Activated gamma-delta T cell (primary cell): ENCODE results near the gene FAM83F.

ENCODE experiments used
- DNase-seq: peaks from one replicate; lab custom pipeline; 2025; lab: John Stamatoyannopoulos, UW

FAM83F gene

DNA sequence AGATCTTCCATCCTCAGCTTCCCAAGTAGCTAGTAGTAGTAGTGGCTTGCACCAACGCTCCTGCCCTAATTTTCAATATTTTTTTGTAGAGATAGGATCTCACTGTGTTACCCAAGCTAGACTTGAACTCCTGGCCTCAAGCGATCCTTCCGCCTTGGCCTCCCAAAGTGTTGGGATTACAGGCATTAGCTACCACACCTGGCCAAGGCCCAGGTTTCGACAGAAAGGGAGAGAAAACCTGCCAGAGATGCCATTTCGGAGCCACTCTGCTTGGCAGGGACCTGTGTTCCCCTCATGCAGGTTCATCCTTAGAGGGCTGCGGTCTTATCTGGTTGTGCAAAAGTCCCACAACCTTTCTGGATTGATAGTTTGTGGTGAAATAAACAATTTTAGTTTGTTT is 41.4 kb downstream of the FAM83F start:
- no peak for DNase-seq

DNA sequence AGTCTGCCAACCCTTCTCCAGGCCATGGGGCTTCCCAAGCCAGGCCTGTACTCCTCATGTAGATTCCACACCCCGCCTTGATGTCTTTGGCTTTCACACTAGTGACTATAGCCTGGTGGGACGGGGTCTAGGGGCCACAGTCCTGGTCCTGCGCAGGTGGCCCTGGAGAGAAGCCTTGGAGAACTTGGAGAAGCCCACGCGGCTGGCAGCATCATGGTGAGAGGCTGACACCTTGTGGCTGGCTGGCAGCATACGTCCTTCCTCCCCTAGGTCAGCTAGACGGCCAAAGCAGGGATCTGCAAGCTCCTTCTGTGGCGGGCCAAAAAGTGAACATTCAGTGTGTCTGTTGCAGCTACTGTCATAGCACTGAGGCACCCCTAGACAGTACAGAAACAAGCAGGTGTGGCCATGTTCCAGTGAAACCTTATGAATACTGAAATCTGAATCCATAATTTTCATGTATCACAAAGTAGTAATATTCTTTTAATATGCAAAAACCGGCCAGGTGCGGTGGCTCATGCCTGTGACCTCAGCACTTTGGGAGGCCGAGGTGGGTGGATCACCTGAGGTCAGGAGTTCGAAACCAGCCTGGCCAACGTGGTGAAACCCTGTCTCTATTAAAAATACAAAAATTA is 42.0 kb downstream of the FAM83F start:
- DNase-seq: no peak

DNA sequence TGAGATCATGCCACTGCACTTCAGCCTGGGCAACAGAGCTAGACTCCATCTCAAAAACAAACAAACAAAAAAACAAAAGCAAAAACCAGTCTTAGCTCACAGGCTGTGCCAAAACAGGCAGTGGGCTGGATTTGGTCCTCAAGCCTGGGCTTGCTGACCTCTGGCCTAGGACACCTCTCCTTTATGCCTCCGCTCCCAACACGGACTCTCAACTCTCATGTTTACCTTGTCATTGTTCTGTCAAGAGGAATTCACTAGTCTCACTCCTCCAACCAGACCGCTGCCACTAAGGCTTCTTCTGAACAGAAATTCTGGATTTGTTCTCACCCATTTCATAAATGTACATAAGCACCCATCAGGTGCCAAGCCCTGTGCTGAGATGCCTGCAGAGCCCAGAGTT is 42.6 kb downstream of the FAM83F start:
- DNase-seq: no peak

DNA sequence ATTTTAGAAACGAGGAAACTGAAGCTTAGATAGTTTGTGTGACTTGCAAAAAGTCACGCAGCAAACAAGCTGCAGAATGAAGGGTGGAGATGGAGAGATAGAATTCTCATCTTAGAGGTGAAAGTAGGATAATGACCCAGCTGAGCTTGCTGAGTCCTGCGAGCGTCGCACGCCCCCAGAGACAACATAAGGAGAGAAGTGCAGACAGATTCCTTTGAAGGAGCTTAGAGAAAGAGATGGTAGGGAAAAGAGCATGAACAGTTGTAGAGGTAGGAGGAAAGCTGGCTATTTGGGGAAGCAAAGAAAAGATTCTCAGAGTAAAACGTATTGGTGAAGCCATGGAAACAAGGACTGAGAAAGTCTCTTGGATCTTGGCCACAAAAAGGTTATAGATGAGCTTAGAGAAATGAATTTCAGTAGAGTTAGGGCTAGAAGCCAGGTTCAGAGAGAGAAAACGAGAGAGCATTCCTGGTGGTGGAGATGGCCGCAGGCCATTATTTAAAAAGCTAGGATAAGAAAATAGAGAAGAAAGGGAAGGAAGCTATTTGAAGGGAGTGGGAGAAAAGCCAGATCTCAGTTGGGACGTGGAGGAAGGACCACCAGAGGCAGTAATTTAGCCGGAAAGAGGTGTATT is 44.8 kb downstream of the FAM83F start:
- DNase-seq: no peak

DNA sequence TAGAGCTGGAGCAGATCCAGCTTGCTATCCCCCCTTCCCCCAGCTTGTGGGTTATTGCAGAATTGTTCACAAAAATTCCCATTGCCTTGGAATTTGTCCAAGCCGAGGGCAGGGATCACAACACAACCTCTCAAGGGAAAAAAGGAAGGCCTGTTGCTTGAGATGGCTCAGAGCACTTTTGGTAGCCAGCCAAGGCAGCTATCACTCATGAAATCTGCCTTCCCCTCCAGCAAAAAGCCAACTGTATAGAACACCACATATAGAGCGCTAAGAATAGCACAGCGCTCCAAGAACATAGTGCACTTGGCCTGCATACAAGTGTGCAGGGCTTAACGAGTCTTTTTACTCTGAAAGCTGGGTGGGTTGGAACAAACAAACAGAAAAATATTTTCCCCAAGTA is 46.2 kb downstream of the FAM83F start:
- no peak for DNase-seq

DNA sequence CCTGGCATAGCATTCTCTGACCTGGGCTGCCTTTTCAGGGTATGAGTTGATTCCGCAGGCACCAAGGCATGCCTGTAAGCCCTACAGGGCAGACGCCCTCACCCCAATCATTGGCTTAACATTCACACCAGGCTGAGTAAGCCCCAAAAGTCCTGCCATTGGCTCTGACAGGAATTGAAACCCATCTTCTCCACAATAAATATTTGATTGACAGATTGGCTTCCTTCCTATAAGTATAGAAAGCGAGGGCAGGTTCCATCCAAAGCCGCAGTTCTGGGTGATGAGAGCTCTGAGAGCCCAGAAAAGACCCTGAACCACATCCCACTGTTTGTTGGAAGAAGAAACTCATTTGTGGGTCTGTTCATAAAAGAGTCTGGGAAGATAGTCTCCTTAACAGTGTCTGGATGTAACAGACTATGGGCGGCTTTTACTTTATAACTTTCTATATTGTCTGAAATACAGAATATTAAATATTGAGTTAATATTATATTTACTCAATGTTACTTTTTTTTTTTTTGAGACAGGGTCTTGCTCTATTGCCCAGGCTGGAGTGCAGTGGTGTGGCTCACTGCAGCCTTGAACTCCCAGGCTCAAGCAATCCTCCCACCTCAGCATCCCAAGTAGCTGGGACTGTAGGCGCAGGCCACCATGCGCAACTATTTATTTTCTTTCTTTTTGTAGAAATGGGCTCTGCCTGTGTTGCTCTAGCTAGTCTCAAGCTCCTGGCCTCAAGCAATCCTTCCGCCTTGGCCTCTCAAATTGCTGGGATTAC is 46.8 kb downstream of the FAM83F start:
- no peak for DNase-seq

DNA sequence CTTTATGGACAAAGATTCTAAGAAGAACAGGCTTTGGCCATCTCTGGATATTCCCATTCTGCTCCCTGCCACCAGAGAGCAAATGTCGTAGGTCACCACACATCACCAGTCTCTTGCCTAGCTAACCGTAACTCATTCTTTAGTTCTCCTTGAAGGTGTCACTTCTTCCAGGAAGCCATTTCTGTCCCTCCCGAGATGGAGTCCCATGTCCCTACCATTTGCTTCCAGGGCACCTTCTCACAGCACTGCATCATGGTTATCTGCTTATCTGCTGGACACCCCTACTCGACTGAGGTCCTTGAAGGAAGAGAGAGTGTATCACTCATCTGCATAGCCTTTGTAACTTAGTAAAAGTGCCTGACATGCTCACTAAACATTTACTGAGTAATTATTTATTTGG is 47.6 kb downstream of the FAM83F start:
- no peak for DNase-seq

DNA sequence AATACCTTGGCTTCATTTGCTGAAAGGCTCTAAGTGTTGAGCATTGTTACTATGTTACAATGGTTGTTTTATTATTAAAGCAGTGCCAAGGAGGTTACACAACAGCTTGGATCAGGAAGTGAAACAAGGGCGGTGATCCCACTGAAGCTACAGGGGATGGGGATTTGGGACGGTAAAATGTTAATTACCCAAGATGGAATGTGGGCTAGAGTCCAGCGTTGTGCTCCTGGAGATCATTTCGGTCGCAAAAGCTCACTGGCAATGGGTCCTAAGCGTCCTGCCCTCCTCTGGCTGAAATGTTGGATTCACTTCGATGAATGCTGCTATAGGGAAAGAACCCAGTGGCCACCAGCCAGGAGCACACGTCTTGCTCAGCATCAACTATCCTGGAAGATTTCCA is 48.3 kb downstream of the FAM83F start:
- no peak for DNase-seq

DNA sequence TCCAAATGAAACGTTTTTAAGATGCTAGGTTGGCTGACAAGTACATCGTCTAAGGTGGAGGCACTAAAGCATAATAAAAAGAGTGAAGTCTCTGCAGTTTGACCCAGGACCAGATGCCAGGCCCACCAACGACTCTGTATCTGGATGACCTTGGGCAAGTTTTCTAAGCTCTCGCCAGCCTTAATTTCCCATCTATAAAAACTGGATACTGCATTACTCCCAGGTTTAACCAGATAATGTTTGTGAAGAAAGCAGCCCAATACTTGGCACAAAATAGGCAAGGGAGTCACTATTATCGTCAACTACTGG is 49.0 kb downstream of the FAM83F start:
- DNase-seq: no peak

DNA sequence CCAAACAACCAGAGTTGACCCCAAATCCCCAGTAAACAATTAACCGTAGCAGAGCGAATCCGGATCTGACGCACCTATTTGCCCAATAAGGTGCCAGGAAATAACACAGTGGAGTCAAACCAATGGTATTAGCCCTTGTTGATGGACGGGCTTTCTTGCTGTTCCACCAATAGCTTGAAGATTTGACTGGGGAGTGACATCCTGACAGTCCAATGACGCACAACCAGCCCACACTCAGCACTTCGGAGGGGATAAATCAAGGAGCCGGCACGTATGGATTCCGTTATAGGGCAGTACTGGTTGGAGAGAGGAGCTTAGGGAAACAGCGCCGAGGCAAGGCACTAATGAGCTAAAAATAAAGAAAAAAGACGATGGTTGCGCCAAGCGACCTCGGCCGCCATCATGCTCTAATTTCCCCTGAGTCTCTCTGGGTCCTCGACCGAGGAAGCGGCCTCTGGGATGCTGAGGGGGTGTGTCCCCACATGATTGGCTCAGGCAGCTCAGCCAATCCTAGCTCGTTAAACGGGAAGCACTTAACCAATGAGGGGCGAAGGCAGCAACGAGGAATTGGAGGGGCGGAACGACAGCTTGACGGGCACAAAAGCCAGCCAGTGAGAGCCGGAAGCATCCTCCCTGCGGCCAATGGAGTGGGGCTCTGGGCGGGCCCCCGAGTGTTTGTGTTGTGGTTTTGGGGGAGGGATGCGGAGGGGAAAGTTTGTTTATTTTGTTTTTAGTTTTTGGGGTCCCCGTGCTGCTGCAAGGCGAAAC is 49.5 kb downstream of the FAM83F start:
- peak; percentile 78 for DNase-seq

DNA sequence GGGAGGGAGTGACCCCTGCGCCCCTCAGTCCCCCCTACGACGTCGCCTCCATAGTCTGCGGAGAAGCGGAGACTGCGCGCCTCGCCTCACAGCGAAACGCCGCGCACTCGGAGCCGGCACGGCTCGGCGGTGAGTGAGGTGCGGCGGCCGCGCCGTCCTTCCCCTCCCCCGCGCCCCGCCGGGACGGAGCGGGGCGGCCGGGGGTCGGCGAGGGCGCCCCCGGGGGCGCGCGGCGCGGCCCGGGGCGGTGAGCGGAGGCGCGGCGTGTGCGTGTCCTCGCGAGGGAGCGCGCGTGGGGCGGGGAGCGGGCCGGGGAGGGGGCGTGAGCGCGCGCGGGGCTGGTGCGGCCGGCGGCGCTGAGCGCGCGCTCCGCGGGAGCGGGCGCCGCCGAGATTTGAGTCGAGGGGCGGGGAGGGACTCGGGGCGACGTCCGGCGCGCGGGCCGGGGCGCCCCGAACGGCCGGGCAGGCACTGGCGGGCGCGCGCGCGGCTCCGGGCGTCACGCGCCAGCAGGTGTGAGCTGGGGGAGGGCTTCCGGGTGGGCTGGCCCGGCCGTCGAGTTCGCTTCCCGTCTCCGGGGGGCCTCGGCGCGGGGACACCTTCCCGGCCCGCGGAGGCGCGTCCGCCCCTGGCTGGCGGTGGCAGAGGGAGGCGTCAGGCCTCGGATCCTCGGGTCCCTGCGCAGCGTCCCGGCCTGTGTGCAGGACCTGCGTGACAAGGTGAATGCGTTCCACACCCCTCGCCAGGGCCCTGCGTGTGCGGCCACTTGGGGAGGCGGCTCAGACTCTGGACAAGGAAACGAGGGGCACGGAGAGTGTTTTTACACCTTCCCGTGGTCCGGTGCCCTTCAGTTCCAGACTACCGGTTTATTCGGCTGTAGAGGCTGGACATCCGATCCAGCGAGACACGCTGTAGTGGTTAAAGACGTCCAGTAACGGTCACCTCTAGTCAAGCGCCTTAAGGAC is 50.4 kb downstream of the FAM83F start:
- DNase-seq: peak; percentile 85

DNA sequence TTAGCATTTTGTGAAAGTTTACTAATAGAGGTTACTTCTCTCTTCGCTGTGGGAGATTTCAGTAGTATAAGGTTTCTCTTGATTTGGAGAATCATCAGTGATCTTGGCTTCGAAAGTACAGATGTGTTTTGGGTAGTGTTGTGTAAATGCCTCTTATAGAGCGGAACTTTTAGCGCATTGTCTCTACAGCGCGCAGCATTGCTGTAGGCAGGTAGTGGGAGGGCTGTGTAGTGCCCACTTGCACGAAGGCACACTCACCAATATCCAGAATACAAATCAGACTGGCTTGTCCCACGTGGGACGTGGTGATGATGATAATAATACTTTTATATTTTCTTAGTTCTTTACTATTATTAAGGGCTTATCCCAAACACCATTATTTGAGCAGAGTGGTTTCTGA is 51.4 kb downstream of the FAM83F start:
- DNase-seq: no peak

DNA sequence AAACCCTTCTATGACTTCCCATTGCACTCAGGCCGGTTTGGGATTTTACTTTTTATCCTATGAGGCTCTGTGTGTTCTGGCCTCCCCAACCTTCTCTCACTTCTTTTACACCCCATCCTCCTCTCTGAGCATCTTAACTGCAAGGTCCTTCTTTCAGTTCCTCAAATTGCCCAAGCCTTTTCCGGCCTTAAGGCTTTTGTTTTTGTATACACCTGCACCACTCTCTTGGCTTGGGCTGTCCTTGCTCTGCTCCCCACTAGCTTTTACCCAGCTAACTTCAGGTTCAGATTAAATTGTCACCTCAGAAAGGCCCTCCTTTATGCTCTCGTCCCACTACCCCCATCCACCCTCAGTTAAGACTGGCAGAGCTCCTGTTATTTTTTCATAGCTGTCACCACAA is 55.5 kb downstream of the FAM83F start:
- DNase-seq: no peak

DNA sequence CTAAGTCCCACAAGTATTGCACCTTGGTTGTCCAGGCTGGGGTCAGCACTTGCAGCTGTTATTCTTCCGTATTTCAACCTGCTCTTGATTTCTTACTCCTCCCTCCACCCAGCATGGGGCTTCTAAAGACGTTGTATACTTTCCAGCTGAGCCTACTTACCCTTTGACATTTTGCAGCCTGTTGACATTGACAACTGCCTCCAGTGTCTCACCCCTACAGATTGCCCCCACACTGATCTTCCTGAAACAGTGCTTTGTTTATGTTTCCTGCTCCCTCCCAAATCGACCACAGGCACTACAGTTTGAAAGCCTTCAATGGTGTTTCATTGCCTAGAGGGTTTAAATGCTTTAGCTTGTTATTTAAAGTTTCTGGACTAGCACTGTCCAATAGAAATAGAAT is 56.6 kb downstream of the FAM83F start:
- DNase-seq: no peak

DNA sequence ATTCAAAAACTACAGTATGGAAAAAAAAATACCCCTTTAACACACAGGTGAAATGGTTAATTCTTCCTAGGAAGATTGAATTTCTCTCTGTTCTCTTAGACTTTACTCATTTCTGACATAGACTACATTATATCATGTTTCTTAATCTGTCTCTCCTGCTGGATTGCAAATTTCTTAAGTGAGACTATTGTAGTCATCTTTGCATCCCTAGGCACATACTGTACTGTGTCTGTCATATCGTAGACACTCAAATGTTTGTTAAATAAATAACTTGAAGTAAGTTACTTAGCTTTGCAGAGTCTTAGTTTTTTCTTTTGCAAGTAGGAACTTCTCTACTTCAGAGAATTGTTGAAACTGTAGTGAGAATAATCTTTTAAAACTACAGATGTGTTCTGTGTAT is 58.7 kb downstream of the FAM83F start:
- DNase-seq: no peak

DNA sequence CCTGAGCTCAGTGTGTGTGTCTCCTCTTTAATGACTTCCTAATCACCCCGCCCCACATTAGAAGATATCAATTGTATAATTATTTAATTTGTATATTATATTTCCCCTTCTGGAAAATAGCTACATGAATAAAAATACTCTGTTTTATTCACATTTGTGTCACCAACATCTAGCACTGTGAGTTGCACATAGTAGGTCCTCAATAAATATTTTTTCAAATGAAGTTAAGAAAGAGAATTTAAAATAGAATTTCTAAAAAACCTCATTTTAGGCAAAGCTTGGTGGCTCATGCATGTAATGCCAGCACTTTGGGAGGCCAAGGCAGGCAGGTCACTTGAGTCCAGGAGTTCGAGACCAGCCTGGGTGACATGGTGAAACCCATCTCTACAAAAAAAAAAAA is 59.7 kb downstream of the FAM83F start:
- DNase-seq: no peak

DNA sequence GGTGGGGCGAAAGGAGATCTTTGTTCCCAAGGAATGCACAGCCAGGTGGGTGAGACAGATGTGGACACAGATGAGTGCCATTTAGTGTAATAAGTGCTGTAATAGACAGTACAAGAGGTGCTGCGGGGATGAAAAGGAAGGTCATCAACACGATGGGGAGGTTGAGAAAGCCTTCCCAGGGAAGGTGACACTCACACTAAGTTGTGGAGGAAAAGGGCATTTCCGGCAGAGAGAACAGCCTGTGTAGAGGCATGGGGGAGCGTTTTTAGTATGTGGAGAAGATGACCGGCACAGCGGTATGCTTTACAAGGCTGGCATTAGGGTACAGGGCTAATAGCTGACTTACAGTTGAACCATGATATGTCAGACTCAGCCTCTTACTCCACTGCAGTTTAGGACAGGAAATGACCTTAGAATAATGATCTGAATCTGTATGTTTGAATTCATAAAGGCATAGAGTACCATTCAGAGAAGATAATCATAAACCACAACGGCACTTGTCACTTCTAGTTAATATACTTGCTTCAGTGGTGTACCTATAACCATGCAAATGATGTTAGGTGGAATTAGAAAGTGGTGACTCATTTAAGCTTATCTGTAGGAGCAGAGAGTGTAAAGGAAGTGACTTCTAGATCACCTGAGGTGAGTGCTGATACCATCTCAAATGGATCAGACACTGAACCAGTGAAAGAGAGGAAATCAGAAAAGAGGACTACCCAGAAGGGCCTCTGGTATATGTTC is 60.6 kb downstream of the FAM83F start:
- DNase-seq: no peak

DNA sequence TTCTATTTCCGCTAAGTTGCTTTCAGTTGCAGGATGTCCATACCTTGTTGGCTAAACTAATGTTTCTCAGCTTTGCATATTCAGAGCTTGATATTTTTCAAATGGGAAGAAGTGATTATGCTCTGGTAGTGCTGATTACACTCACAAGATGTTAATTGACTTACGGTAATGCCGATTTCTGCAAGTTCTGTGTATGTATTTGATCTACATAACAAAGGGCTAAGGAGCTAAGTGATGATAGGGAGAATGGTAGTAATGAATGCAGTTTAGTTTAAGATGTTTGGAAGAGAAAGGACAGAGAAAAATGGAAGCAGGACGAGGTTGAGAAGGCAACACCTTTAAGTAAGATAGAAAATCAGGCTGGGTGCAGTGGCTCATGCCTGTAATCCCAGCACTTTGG is 61.4 kb downstream of the FAM83F start:
- DNase-seq: no peak

DNA sequence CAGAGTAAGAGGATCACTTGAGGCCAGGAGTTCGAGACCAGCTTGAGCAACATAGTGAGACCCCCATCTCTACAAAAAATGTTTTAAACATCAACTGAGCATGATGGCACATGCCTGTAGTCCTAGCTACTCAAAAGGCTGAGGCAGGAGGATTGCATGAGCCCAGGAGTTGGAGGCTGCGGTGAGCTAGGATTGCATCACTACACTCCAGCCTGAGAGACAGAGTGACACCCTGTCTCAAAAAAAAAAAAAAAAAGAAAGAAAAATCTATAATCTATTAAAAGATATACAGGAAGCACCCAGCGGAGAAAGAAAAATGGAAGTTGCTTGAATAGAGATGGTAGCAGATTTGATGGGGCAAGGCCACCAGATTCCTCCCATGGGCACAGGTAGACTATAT is 61.8 kb downstream of the FAM83F start:
- DNase-seq: no peak

DNA sequence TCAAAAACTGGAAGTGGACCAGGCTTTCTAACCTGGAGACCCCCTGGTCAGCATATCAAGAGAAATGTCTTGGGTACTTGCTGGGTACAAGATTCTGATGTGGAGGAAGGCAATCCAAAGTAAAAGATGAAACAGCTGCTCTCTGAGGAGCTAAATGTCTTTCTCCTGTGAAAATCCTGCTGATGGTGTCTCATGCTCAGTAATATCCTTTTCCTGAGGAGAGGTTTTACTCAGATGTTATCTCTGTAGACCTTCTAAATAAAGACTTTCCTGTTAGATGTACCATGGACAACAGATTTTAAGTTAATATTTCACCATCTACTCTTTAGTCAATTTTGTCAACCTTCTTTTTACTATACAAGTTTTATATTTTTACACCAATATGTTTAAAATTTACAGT is 62.9 kb downstream of the FAM83F start:
- DNase-seq: no peak

DNA sequence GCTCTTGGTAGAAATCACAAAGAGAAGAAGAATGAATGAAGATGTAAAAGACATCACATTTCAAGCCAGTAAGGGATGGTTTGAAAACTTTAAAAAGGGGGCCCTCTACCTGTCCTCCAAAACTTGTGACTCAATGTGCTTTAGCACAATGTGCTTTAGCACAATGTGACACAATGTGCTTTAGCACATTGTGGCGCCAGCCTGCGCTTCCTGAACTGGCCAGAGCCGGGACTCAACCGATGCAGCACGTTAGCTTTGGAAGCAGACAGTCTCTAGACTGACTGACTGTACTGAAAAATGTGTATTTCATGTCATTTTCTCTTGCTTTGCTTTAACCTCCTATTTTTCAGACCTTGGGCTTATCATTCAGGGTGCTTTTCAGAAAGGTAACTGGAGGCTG is 63.5 kb downstream of the FAM83F start:
- no peak for DNase-seq
